ENCODE data around the gene GRIP2. TPM values are rescaled to one million over a fixed set of nuclear protein-coding genes. Genes with fewer than 3 reads are reported as not detected.

Gene GRIP2
- total RNA-seq, 1 donor from 2014 or later = 2.3 TPM

GRCh38 chr3:14467814-14468620 lies 72.1 kb downstream of the GRIP2 start:
- no peak for DNase-seq (ENCODE audit: low spot score)

- DNase-seq (ENCODE audit: low spot score) = no peak
Observed at GRCh38 chr3:14466179-14466903, 73.8 kb downstream of the GRIP2 start.

GRCh38 chr3:14465425-14465824 lies 74.7 kb downstream of the GRIP2 start:
- DNase-seq (ENCODE audit: low spot score) = no peak

GRCh38 chr3:14464521-14464920 lies 75.6 kb downstream of the GRIP2 start:
- no peak for DNase-seq (ENCODE audit: low spot score)

- no peak for DNase-seq (ENCODE audit: low spot score)
Observed at GRCh38 chr3:14464141-14464465, 76.0 kb downstream of the GRIP2 start.

GRCh38 chr3:14463330-14464140 lies 76.6 kb downstream of the GRIP2 start:
- DNase-seq (ENCODE audit: low spot score) = no peak

- no peak for DNase-seq (ENCODE audit: low spot score)
Observed at GRCh38 chr3:14462738-14463137, 77.4 kb downstream of the GRIP2 start.

GRCh38 chr3:14461748-14462324 lies 78.3 kb downstream of the GRIP2 start:
- DNase-seq (ENCODE audit: low spot score) = no peak

GRCh38 chr3:14461006-14461747 lies 79.0 kb downstream of the GRIP2 start:
- DNase-seq (ENCODE audit: low spot score) = no peak

GRCh38 chr3:14460342-14461005 lies 79.7 kb downstream of the GRIP2 start:
- DNase-seq (ENCODE audit: low spot score) = peak; percentile 67

GRCh38 chr3:14459787-14460186 lies 80.4 kb downstream of the GRIP2 start:
- no peak for DNase-seq (ENCODE audit: low spot score)

- no peak for DNase-seq (ENCODE audit: low spot score)
Observed at GRCh38 chr3:14459384-14459783, 80.8 kb downstream of the GRIP2 start.

- DNase-seq (ENCODE audit: low spot score) = no peak
Observed at GRCh38 chr3:14458434-14459275, 81.5 kb downstream of the GRIP2 start.

GRCh38 chr3:14457999-14458398 lies 82.1 kb downstream of the GRIP2 start:
- DNase-seq (ENCODE audit: low spot score) = no peak

- DNase-seq (ENCODE audit: low spot score) = no peak
Observed at GRCh38 chr3:14457481-14457880, 82.7 kb downstream of the GRIP2 start.

GRCh38 chr3:14456794-14457193 lies 83.3 kb downstream of the GRIP2 start:
- DNase-seq (ENCODE audit: low spot score) = no peak

- DNase-seq (ENCODE audit: low spot score) = no peak
Observed at GRCh38 chr3:14455571-14456317, 84.4 kb downstream of the GRIP2 start.

- no peak for DNase-seq (ENCODE audit: low spot score)
Observed at GRCh38 chr3:14454639-14455310, 85.4 kb downstream of the GRIP2 start.
